Suppressor macrophage (primary cell): Measurements from ENCODE around the gene KRTAP5-3.
"Not testable (repeated sequence)": the region's sequence is repeated elsewhere in the genome, so short reads cannot be mapped to it uniquely, and the experiment has no call there.

Experiments
- DNase-seq, 4 experiments: peaks; one replicate each; pipeline ENCODE4 v3.0.0-alpha.2; 2020 to 2022

Gene KRTAP5-3

DNA sequence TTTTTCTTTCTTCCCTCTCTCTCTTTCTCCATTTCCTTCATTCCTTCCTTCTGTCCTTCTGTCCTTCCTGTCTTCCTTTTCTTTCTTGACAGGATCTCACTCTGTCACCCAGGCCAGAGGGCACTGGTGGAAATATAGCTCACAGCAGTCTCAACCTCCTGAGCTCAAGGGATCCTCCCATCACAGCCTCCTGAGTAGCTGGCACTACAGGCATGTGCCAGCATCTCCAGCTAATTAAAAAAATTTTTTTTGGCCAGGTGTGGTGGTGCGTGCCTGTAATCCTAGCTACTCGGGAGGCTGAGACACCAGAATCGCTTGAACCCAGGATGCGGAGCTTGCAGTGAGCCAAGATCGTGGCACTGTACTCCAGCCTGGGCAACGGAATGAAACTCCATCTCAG, 31.4 kb downstream of the KRTAP5-3 start:
- no peak for DNase-seq

DNA sequence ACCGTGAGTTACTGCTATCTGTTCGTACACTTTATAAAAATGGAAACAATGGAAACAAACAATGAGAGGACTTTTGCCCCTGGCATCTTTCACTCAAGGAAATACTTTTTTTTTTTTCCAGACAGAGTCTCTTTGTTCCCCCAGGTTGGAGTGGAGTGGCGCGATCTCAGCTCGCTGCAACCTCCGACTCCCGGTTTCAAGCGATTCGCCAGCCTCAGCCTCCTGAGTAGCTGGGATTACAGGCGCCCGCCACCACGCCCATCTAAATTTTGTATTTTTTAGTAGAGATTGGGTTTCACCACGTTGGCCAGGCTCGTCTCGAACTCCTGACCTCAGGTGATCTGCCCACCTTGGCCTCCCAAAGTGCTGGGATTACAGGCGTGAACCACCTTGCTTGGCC, 32.5 kb downstream of the KRTAP5-3 start:
- DNase-seq: not testable (repeated sequence)

- DNase-seq: no peak
Observed at GRCh38 chr11:1574933-1575242, 33.4 kb downstream of the KRTAP5-3 start.

DNA sequence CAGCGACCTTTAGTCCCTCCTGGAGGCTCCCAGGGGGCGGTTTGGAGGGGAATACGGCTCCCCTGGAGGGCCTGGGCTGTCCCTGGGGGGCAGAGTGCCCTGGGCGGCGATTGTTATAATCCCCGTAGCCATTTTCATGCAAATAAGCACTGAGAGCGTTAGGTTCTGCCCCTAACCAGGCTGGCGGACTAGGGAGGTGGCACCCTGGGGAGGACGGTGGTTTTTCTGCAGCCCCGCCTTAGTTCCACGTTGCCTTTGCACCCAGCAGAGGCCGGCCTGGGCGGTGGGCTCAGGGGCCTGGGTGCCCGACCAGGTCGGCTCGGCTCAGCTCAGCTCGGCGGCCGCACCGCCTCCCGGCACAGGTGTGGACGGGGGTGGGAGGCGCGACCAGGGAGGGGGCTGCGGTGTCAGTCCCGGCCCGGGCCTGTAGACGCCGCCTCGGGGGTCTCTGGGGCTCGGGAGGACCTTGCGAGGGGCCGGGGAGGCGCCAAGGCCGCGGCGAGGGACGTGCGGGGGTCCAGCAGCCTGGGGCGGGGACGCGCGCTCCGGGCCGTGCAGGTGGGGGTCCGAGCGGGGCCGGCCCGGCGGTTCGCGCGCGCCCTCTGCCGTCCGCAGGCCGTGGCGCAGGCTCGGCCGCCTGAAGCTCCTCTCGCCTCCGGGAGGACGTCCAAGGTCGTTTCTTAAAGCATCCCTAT, 33.9 kb downstream of the KRTAP5-3 start:
- DNase-seq: peak; percentile 47 to 73 (median 66)

- DNase-seq: no peak
Observed at GRCh38 chr11:1573903-1574237, 34.4 kb downstream of the KRTAP5-3 start.

DNA sequence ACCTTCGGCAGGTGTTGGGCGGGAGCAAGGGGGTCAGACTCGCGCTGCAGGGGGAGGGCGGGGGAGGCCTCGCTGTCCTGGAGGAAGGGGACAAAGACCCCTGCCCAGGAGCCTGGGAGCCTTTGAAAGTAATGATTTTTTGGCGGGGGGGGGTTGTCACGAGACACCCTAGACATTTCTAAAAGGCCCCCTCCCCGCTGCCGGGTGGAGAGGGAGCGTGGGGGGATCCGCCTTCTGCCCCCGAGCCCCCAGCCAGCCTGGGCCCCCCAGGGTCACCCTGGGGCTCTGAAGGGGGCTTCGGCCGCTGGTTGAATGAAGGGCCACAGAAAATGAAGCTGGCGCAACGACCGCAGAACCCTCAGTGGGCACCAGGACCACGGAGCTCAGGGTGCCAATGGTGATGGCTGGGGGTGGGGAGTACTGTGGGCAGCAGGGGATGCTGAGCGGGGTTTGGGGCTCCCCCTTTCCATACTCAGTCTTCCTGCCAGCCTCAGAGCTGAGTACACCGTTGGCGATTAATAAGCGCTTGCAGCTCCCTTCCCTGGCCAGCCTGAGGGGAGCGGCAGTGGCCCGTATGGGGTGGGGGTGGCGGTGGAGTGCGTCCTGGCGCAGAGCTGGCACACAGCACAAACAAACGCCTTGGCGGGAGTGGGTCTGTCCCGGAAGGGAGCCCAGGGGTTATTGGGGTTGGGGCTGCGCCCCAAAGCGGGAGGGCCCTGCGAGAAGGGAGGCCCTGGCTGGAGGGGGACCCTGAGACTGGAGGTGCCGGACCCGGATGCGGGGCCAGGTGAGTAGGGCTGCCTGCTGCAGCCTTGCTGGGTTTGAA, 35.0 kb downstream of the KRTAP5-3 start:
- no peak for DNase-seq

GRCh38 chr11:1572197-1573076, 35.8 kb downstream of the KRTAP5-3 start, which contains the start of gene DUSP8:
Gene DUSP8, minus strand, starts transcription at chr11:1572271. Its CDS starts 6,445 bp downstream, at chr11:1565826.
- peak; percentile 88 to 95 (median 92) for DNase-seq

DNA sequence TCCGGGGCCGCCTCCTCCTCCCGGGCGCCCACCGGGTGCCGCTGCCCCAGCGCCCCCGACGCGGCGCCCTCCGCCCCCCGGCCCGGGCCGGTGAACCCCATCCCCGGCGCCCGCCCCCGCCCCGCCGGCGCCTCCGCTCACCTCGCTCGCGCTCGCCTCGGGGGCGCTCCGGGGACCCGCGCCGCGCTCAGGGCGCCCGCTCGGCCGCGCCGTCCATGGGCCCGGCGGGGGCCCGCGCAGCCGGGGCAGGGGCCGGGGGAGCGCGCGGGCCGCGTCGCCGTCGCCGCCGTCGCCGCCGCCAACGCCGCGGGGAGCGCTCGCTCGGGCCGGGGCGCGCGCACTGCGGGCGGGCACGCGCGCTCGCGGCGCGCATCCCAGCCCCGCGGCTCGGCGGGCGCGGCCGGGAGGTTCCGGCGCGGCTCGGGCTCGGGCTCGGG, 36.5 kb downstream of the KRTAP5-3 start:
- DNase-seq: no peak

- DNase-seq: no peak
Observed at GRCh38 chr11:1570896-1571759, 37.1 kb downstream of the KRTAP5-3 start.

- DNase-seq: no peak
Observed at GRCh38 chr11:1570531-1570895, 37.8 kb downstream of the KRTAP5-3 start.

- DNase-seq: no peak
Observed at GRCh38 chr11:1570001-1570453, 38.2 kb downstream of the KRTAP5-3 start.

GRCh38 chr11:1569251-1569780, 38.9 kb downstream of the KRTAP5-3 start:
- DNase-seq: no peak

DNA sequence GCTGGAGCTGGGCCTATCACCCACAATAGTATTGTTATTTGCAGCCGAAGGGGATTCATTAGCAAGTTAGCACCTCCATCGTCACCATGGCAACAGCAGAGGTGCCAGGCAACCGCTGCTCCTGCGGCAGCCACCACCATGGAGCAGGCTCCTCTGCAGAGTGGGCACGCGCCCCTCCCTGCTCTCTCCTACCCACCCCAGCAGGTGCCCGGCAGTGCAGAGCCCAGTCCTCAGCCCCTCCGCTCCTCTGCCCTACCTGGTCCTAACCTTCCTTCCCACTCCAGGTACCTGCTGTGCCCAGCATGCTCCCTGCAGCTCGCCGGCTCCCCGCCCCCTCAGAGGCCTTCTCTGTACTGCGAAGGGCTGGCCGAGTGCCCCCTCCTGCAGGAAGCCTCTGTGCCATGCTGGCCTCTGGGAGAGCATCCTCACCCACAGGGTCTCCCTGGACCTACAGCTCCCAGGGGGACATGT, 39.8 kb downstream of the KRTAP5-3 start:
- no peak for DNase-seq

GRCh38 chr11:1567721-1568100, 40.6 kb downstream of the KRTAP5-3 start:
- no peak for DNase-seq

GRCh38 chr11:1567052-1567720, 41.1 kb downstream of the KRTAP5-3 start:
- peak in 1 of 4 experiments; percentile 0 for DNase-seq

DNA sequence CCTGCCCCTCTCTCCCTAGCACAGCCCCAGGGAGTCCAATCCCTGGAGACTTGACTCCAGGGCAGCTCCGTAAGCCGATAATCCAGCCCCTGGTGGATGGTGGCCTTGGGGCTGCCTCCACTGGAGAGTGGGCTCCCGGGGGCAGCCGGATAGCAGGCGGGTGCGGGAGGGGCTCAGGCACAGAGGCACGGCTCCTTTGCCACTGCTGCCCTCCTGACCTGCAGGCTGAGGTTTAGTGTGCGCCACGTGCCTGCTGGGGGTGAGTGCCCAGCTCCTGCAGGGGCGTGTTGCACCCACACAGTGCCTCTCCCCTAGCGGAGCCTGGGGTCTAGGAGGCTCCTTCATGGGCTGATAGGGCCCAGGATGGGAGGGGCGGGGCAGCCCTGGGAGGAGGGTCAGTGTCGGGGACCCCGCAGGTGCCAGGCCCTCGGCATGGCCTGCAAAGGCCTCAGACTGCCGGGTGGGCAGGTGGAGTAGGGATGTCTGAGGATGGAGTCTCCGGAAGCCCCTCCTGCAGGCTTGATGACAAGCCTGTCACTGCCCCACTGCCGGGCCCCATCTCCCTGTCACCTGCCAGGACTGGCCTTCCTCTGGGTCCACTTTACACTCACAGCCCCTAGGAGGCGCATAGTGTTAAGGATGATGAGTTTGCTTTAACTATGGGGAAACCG, 41.7 kb downstream of the KRTAP5-3 start:
- peak in 1 of 4 experiments; percentile 2 for DNase-seq

DNA sequence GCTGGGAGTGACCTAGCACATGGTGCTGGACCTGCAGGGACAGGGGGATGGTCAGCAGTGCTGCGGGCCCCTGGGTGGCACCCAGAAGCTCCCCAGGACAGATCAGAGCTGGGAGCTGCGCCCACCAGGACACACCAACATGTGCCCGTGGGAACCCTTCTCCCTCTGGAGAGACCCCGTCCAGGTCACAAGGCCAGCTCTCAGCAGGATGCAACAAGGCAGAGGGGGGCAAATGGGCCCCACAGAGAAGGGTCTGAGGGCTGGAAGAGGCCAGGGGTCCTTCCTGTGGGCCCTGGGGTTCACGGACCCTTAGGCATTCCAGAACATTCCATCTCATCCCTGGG, 42.4 kb downstream of the KRTAP5-3 start:
- peak in 1 of 4 experiments; percentile 1 for DNase-seq

- peak in 1 of 4 experiments; percentile 1 for DNase-seq
Observed at GRCh38 chr11:1565173-1565903, 42.9 kb downstream of the KRTAP5-3 start.

DNA sequence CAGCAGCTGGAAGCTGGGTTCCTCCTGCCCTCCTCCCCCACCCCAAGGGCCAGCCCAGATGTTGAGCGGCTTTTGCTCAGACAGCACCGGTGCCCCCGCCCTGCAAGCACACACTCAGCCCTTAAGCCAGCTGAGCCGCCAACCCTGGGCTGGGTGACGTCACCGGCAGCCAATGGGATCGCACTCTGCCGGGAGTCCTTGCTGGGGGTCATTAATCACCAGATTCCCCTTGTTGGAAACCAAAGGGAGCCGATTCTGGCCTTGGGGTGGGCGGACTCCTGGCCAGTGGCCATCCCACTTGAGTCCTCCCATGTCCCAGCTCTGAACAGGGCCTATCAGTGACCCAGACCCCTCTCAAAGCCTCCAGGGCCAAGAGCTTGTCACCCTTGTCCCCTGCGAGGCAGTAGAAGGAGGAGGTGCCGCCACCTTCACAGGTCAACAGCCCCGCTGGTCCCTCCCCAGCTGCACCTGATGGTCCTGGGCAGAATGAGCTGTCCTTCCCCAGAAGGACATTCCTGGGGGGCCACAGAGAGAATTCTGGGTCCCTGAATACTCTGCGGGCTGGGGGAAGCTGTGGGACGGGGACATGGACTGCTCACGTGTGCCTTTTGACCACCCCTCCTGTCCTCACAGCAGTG, 43.6 kb downstream of the KRTAP5-3 start:
- DNase-seq: peak in 2 of 4 experiments; percentile 15 to 34
